SK-N-SH (cell line): ENCODE measurements around the gene RSRC1. TPM values are rescaled to one million over a fixed set of nuclear protein-coding genes. Genes with fewer than 3 reads are reported as not detected.

Experiments used
- CTCF ChIA-PET: fragments of 300-600, 350-600 bp; formaldehyde crosslinking; extraction: SDS; loops from one replicate; lab custom pipeline; 2021; lab: Yijun Ruan, JAX
- POLR2A ChIA-PET: fragments of 350-600 bp; sonication (Branson Sonifier 250); formaldehyde crosslinking; extraction: SDS; loops from one replicate; lab custom pipeline; 2020; ENCODE audit warnings: antibody characterized with exemption, inconsistent platforms; lab: Yijun Ruan, JAX
- DNase-seq: peaks from one replicate; pipeline ENCODE4 v3.0.0; 2012
- H2AFZ ChIP-seq: fragments of 200-600 bp; sonication (generic); 2 replicates; pipeline ENCODE4 v1.8.1; 2016; ENCODE audit warnings: antibody characterized with exemption, mild to moderate bottlenecking, low read depth
- H3F3A ChIP-seq: fragments of 200-600 bp; sonication (generic); replicated peaks from 2 replicates; pipeline ENCODE3; 2016; ENCODE audit warnings: antibody characterized with exemption, mild to moderate bottlenecking; ENCODE audit not compliant: insufficient read depth
- H3K27ac ChIP-seq, 2 experiments: fragments of 200-500 bp in 1 of 2; fragments of 200-600 bp in 1 of 2; sonication (Bioruptor generic) in 1 of 2; sonication (generic), shearing (Covaris generic) in 1 of 2; 2 replicates each; pipeline versions ENCODE4 v1.5.1 to v1.6.1; 2014 to 2016; ENCODE audit warnings: low read depth in 2 of 2, inconsistent platforms in 1 of 2, low read length in 1 of 2, mild to moderate bottlenecking in 1 of 2, mixed read lengths in 1 of 2
- H3K27me3 ChIP-seq: fragments of 200-600 bp; sonication (generic), shearing (Covaris generic); 2 replicates; pipeline ENCODE4 v1.6.1; 2016; ENCODE audit warnings: mixed run types; ENCODE audit not compliant: insufficient read depth
- H3K36me3 ChIP-seq, 2 experiments: fragments of 200-500 bp in 1 of 2; fragments of 200-600 bp in 1 of 2; sonication (Bioruptor generic) in 1 of 2; sonication (generic) in 1 of 2; replicated peaks in 1 of 2; 2 replicates each; pipeline versions ENCODE3 to v1.5.1; 2014 to 2016; ENCODE audit warnings: low read length in 1 of 2, mild to moderate bottlenecking in 1 of 2; ENCODE audit not compliant: insufficient read depth in 2 of 2, control insufficient read depth in 1 of 2
- H3K4me1 ChIP-seq, 2 experiments: fragments of 200-500 bp in 1 of 2; fragments of 200-600 bp in 1 of 2; sonication (Bioruptor generic) in 1 of 2; sonication (generic), shearing (Covaris generic) in 1 of 2; 2 replicates each; pipeline versions ENCODE4 v1.5.1 to v1.6.1; 2014 to 2016; ENCODE audit warnings: low read depth in 1 of 2, low read length in 1 of 2, mixed run types in 1 of 2; ENCODE audit not compliant: insufficient read depth in 2 of 2, control insufficient read depth in 1 of 2
- H3K4me2 ChIP-seq: fragments of 200-600 bp; sonication (generic), shearing (Covaris generic); 2 replicates; pipeline ENCODE4 v1.6.1; 2017; ENCODE audit warnings: mixed run types
- H3K4me3 ChIP-seq, 2 experiments: fragments of 200-500 bp in 1 of 2; fragments of 200-600 bp in 1 of 2; sonication (Bioruptor generic) in 1 of 2; sonication (generic), shearing (Covaris generic) in 1 of 2; 2 replicates each; pipeline versions ENCODE4 v1.5.1 to v1.8.1; 2014 to 2016; ENCODE audit warnings: low read depth in 2 of 2, inconsistent platforms in 1 of 2, low read length in 1 of 2, mild to moderate bottlenecking in 1 of 2, mixed read lengths in 1 of 2, moderate library complexity in 1 of 2
- H3K79me2 ChIP-seq: fragments of 200-600 bp; sonication (generic); 2 replicates; pipeline ENCODE4 v1.8.1; 2017; ENCODE audit warnings: mild to moderate bottlenecking; ENCODE audit not compliant: insufficient read depth
- H3K9ac ChIP-seq: fragments of 200-600 bp; sonication (generic); 2 replicates; pipeline ENCODE4 v1.6.1; 2017; ENCODE audit warnings: mixed run types
- H3K9me2 ChIP-seq: fragments of 200-600 bp; sonication (generic); 2 replicates; pipeline ENCODE4 v1.6.1; 2017; ENCODE audit warnings: mixed run types
- H3K9me3 ChIP-seq: fragments of 200-600 bp; sonication (generic); 2 replicates; pipeline ENCODE4 v1.6.1; 2017; ENCODE audit warnings: mixed run types, mild to moderate bottlenecking, moderate library complexity
- H4K20me1 ChIP-seq: fragments of 200-600 bp; sonication (generic); 2 replicates; pipeline ENCODE4 v1.6.1; 2017; ENCODE audit warnings: mild to moderate bottlenecking, mixed run types; ENCODE audit not compliant: insufficient read depth
- CHD2 ChIP-seq: fragments of 150-350 bp; IDR thresholded peaks from 2 replicates; pipeline ENCODE4 v1.6.1; 2018; ENCODE audit warnings: low read length; ENCODE audit not compliant: partially characterized antibody
- CTCF ChIP-seq: fragments of 200-600 bp; sonication (generic); IDR thresholded peaks from 2 replicates; pipeline ENCODE4 v1.6.1; 2017; ENCODE audit warnings: antibody characterized with exemption, mild to moderate bottlenecking, moderate library complexity
- ELF1 ChIP-seq: IDR thresholded peaks from 2 replicates; pipeline ENCODE4 v1.4.0; 2012
- FOSL2 ChIP-seq: IDR thresholded peaks from 2 replicates; pipeline ENCODE4 v1.4.0; 2012; ENCODE audit warnings: low read depth, mild to moderate bottlenecking, moderate library complexity, borderline replicate concordance
- FOXJ3 ChIP-seq: sonication (generic); formaldehyde crosslinking; IDR thresholded peaks from 2 replicates; pipeline ENCODE4 v1.5.1; 2020; ENCODE audit warnings: mild to moderate bottlenecking, missing genetic modification reagents
- JUND ChIP-seq: IDR thresholded peaks from 2 replicates; pipeline ENCODE4 v1.4.0; 2012
- NFIC ChIP-seq: IDR thresholded peaks from 2 replicates; pipeline ENCODE4 v1.4.0; 2012; ENCODE audit warnings: borderline replicate concordance
- NRF1 ChIP-seq: IDR thresholded peaks from 2 replicates; pipeline ENCODE4 v1.6.1; 2012; ENCODE audit warnings: low read depth, mild to moderate bottlenecking, low read length
- RAD21 ChIP-seq: IDR thresholded peaks from 2 replicates; pipeline ENCODE4 v1.6.1; 2012; ENCODE audit warnings: mild to moderate bottlenecking, low read length
- RCOR1 ChIP-seq: fragments of 150-350 bp; IDR thresholded peaks from 2 replicates; pipeline ENCODE4 v1.6.1; 2017; ENCODE audit warnings: antibody characterized with exemption, low read length
- REST ChIP-seq: IDR thresholded peaks from 2 replicates; pipeline ENCODE4 v1.6.1; 2012; ENCODE audit warnings: mild to moderate bottlenecking, low read depth, low read length, moderate library complexity
- RFX5 ChIP-seq: IDR thresholded peaks from 2 replicates; pipeline ENCODE4 v1.6.1; 2012; ENCODE audit warnings: mild to moderate bottlenecking, improper control_type of control experiment, low read length
- SIN3A ChIP-seq: IDR thresholded peaks from 2 replicates; pipeline ENCODE4 v1.6.1; 2012; ENCODE audit warnings: low read depth, mild to moderate bottlenecking, low read length, moderate library complexity, borderline replicate concordance
- SMC3 ChIP-seq: IDR thresholded peaks from 2 replicates; pipeline ENCODE4 v1.6.1; 2012; ENCODE audit warnings: low read depth, low read length, improper control_type of control experiment
- TAF1 ChIP-seq: IDR thresholded peaks from 2 replicates; pipeline ENCODE4 v1.6.1; 2012; ENCODE audit warnings: low read depth, mild to moderate bottlenecking, low read length, moderate library complexity, borderline replicate concordance
- TCF12 ChIP-seq: IDR thresholded peaks from 2 replicates; pipeline ENCODE4 v1.4.0; 2012
- TEAD4 ChIP-seq: IDR thresholded peaks from 2 replicates; pipeline ENCODE4 v1.4.0; 2012; ENCODE audit warnings: mild to moderate bottlenecking, borderline replicate concordance; ENCODE audit not compliant: insufficient read depth
- YY1 ChIP-seq: IDR thresholded peaks from 2 replicates; pipeline ENCODE4 v1.4.0; 2012; ENCODE audit warnings: low read depth, mild to moderate bottlenecking
- WGBS: methylation state at CpG from one replicate; pipeline ENCODE4 v1.1.6; 2017; ENCODE audit warnings: low lambda C conversion rate; 5-methylcytosine and 5-hydroxymethylcytosine counted together
- polyA plus RNA-seq, 3 experiments: library from polyadenylated mRNA; depleted of rRNA; stranded (reverse); fragments of >200 nt; gene quantifications; 2 replicates each; pipeline ENCODE4 v1.2.3, GENCODE V29; 2012

The RSRC1 gene
- polyA plus RNA-seq, 1 of the 3 experiments (the other 2 are of a cell fraction) = 4.5 TPM

GRCh38 chr3:158535918-158536317 is 426.0 kb downstream of the RSRC1 start:
- CTCF ChIA-PET = interaction anchor here (0.6 kb wide), 1 partner anchor 8 kb away, joined by 3 read pairs; no protein-coding TSS in a partner anchor
- H3K4me2 ChIP-seq = no peak overlapping the region
- POLR2A ChIA-PET = no interaction called here
- no peak overlapping the region for H3K4me3 ChIP-seq
- no peak overlapping the region for H3K27ac ChIP-seq
- no peak overlapping the region for H2AFZ ChIP-seq
- peaks cover 0 to 4% of the 10 kb centered on the region in 2 experiments for H3K36me3 ChIP-seq
- no peak for DNase-seq
- no peaks in the 10 kb centered on the region for H3K79me2 ChIP-seq
- no peaks in the 10 kb centered on the region for H3K9me2 ChIP-seq
- TF ChIP-seq RCOR1 = no peak
- no peak for TF ChIP-seq YY1
- TF ChIP-seq SIN3A = no peak
- no peak for TF ChIP-seq TCF12
- no peak for TF ChIP-seq REST
- TF ChIP-seq NRF1 = no peak
- TF ChIP-seq TEAD4 = no peak
- TF ChIP-seq NFIC = no peak
- TF ChIP-seq JUND = no peak
- no peak for TF ChIP-seq RFX5
- TF ChIP-seq FOXJ3 (CRISPR knock-in tag) = no peak
- TF ChIP-seq TAF1 = no peak
- TF ChIP-seq FOSL2 = no peak
- TF ChIP-seq CHD2 = no peak
- no peaks in the 10 kb centered on the region for H3K9me3 ChIP-seq
- no peak overlapping the region for H3K9ac ChIP-seq
- H3F3A ChIP-seq = peaks cover 5% of the 10 kb centered on the region
- no peaks in the 10 kb centered on the region for H4K20me1 ChIP-seq
- H3K27me3 ChIP-seq = no peaks in the 10 kb centered on the region
- peaks cover 0 to 4% of the 10 kb centered on the region in 2 experiments; a peak in 2 of 4 replicates for H3K4me1 ChIP-seq
- WGBS = 88% methylated on average over 2 of the region's 2 CpGs

GRCh38 chr3:158539414-158540014 is 429.6 kb downstream of the RSRC1 start:
- CTCF ChIA-PET = interaction anchor here (0.7 to 3.0 kb wide), 23 partner anchors 8 to 1006 kb away, joined by 3 to 10 read pairs (median 4); partner anchors contain the start of gene GFM1

More at GRCh38 chr3:158539414-158540014, 429.6 kb downstream of the RSRC1 start:
- DNase-seq = peak; percentile 27
- peak overlapping the region; percentile 80 for H2AFZ ChIP-seq
- no peaks in the 10 kb centered on the region for H3K9me2 ChIP-seq
- no peak overlapping the region for H3K4me3 ChIP-seq
- H3K36me3 ChIP-seq = peaks cover 14 to 15% of the 10 kb centered on the region in 2 experiments
- no peak overlapping the region for H3K4me2 ChIP-seq
- H3F3A ChIP-seq = no peaks in the 10 kb centered on the region
- POLR2A ChIA-PET = interaction anchor here (0.8 kb wide), 1 partner anchor 105 kb away, joined by 5 read pairs; the partner anchor contains the start of gene GFM1
- no peak overlapping the region for H3K9ac ChIP-seq
- H3K27me3 ChIP-seq = no peaks in the 10 kb centered on the region
- H3K4me1 ChIP-seq = no peaks in the 10 kb centered on the region
- no peaks in the 10 kb centered on the region for H3K9me3 ChIP-seq
- no peak overlapping the region; a peak in 1 of 4 replicates for H3K27ac ChIP-seq
- 58% methylated on average over 3 of the region's 3 CpGs for WGBS
- TF ChIP-seq CTCF = peak; percentile 74
- TF ChIP-seq RAD21 = peak; percentile 62
- TF ChIP-seq TAF1 = no peak
- TF ChIP-seq SMC3 = peak; percentile 40; the same call in 1 of the 2 replicates
- no peak for TF ChIP-seq ELF1
- TF ChIP-seq YY1 = peak; percentile 77; the same call in 1 of the 2 replicates
- TF ChIP-seq, all 33 proteins: peak for 4
- H4K20me1 ChIP-seq = no peaks in the 10 kb centered on the region
- H3K79me2 ChIP-seq = no peaks in the 10 kb centered on the region
